NCI-H446 (cell line): Measurements from ENCODE around the gene OR10A5.
"Not testable (repeated sequence)": the region's sequence is repeated elsewhere in the genome, so short reads cannot be mapped to it uniquely, and the experiment has no call there.

ENCODE experiments used
- DNase-seq, 2 experiments: peaks; one replicate each; lab custom pipeline; 2025; lab: John Stamatoyannopoulos, UW

Gene OR10A5, protein sequence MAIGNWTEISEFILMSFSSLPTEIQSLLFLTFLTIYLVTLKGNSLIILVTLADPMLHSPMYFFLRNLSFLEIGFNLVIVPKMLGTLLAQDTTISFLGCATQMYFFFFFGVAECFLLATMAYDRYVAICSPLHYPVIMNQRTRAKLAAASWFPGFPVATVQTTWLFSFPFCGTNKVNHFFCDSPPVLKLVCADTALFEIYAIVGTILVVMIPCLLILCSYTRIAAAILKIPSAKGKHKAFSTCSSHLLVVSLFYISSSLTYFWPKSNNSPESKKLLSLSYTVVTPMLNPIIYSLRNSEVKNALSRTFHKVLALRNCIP

DNA sequence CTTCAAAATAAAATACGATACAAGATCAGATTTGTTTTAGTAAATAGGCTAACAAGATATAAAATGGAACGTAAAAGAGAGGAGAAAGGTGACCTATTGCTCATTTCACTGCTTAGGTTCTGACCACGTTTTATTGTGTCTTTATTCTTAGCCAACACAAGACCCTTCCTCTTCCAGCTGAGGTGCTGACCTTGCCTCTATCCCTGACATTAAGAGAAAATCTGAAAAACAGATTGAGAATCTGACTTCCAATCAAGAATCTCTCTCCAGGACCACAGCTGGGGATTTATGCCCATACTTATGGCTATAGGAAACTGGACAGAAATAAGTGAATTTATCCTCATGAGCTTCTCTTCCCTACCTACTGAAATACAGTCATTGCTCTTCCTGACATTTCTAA lies at the start of gene OR10A5:
TSS of gene OR10A5 (plus strand) at position 301 of the 400 bp plus-strand sequence. CDS start at position 301, 0 bp downstream.
- DNase-seq: no peak

- no peak for DNase-seq
Measured at GRCh38 chr11:6799402-6799801, 46.1 kb upstream of the OR10A5 start, which contains the start of gene OR6A2. OR6A2 (minus strand) TSS chr11:6799689; CDS start chr11:6795708, 3,981 bp downstream.

GRCh38 chr11:6801075-6801474 lies 44.4 kb upstream of the OR10A5 start:
- not testable (repeated sequence) for DNase-seq

- peak; percentile 5 to 53 for DNase-seq
Measured at GRCh38 chr11:6812390-6813005, 33.0 kb upstream of the OR10A5 start.

- no peak for DNase-seq
Measured at GRCh38 chr11:6813656-6814055, 31.8 kb upstream of the OR10A5 start.

GRCh38 chr11:6817694-6818093 lies 27.8 kb upstream of the OR10A5 start:
- no peak for DNase-seq

- no peak for DNase-seq
Measured at GRCh38 chr11:6818967-6819366, 26.5 kb upstream of the OR10A5 start.

DNA sequence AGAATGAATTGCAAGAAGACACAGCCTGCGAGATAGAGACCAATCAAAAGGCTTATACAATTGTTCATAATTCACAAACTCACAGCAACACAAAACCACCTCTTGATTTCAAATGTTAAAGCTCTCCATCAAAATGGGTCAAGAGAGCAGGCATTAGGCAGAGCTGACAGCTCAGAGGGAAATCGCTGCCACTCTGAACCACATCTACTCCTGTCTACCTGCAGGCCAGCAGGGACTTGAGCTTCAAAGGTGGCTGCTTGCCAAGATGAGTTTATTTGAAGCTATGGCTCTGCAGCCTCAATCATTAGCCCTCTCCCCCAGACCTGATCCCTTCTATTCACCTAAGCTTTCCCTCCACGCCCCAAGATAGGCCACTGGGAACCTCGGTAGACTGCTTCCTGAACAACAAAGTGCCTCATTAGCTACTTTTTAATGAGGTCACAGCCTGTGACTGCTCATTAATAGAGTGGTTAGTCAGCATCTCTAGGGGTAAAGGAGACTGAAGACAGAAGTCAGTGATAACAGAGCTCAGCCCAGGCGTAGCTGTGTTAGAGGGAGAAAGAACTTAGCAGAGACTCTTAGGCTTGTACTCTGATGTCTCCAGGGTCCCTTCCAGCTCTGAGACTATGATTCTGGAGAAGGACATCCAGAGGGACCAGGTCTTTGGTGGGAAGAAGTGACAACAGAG lies 21.2 kb upstream of the OR10A5 start:
- no peak for DNase-seq

DNA sequence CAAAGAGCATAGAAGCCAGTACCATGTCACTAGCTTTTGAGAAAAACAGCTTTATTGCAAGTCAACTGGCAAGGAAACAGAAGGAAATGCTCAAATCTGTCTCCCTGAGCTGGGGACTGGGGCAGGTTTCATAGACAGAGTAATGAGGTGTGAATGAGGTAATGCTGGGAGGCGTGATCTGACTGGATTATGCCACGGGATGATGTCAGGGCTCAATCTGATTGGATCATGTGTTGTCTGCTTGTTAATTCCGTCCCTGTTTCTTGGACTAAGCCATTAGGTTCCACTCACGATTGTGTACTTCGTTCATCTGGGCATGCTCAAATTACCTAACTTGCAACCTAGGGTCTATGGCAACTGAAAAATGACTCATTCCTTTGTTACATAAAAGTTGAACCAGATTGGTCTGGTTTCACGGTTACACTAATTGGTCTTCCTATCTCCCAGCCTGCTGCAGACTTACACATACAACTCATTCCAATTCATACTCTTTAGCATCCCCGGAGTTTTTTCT lies 20.2 kb upstream of the OR10A5 start:
- DNase-seq: no peak

- no peak for DNase-seq
Measured at GRCh38 chr11:6828103-6828502, 17.4 kb upstream of the OR10A5 start.

DNA sequence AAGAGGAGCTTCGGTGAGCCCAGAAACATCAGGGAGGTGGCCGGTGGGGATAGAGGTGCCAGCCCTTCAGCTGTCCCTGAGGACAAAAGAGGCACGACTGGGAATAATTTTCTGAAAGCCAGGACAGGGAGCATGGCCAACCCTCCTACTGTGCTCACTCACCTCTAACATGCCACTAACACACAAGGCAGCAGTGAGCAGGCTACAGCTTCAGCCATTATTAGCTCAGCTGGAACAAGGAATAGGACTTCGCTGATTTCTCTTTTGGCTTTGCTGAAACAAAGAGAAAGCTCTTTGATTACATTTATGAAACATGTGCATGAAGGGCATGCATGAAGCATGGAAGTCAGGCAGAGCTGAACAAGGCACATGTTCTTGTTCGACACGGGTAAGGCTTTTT lies 12.1 kb upstream of the OR10A5 start:
- no peak for DNase-seq

GRCh38 chr11:6834021-6834420 lies 11.5 kb upstream of the OR10A5 start:
- no peak for DNase-seq

DNA sequence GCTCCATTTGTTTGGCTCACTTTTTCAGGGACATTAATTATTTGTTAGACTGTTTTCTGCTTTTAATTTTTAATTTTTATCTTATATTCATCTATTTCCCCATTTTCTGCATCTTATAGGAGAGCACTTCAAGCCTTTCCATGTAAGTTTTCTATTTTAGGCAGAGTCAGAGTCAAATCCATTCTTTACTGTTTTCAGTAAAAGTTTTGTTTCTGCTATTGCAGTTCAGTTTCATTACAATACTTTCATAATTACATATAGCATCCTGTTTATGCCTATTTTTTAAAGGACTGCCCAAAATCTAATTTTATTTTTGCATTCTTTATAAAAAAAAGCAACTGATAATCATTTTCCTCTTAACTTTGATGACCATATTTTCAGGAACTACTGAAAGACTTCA lies 3.8 kb upstream of the OR10A5 start:
- DNase-seq: no peak

DNA sequence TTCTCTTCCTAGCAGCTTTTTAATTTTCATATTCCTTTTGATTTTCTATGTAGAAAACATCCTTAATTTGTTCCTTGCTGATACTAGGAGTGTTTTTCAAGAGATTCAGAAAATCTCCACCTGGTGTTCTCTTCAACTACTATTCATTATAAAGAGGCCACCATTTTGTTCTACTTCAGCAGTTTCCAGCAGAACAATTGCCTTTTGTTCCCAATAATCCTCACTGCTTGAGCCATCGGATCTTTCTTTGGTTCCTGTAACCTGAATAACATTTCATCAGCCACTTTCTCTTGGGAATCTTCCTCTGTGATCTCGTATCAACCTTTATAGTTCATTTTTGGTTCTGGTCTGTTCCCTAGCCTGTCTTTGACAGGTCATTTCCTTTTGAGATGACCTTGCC lies 1.8 kb upstream of the OR10A5 start:
- no peak for DNase-seq

GRCh38 chr11:6844356-6844755 lies 1.1 kb upstream of the OR10A5 start:
- no peak for DNase-seq

- no peak for DNase-seq
Measured at GRCh38 chr11:6850526-6850925, 5.0 kb downstream of the OR10A5 start.

GRCh38 chr11:6854801-6855200 lies 9.3 kb downstream of the OR10A5 start:
- not testable (repeated sequence) for DNase-seq

GRCh38 chr11:6855971-6856541 lies 10.6 kb downstream of the OR10A5 start:
- DNase-seq: no peak

DNA sequence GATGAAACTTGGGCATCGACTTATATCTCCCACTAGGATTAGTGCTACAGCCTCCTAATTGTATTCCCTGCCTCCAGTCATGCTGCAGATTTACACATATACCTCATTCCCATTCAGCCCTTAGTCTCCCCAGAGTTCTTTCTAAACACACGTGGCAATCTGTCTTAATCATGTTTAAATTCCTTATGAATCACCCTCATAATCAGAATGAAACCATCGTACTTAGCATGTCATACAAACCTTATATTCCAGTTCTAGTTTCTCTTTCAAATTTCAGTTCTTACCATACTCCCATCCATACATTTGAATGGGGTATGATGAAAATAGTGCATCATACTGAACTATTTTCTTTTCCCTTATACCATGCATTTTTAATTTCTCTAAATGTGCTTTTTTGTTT lies 11.4 kb downstream of the OR10A5 start:
- DNase-seq: no peak

DNA sequence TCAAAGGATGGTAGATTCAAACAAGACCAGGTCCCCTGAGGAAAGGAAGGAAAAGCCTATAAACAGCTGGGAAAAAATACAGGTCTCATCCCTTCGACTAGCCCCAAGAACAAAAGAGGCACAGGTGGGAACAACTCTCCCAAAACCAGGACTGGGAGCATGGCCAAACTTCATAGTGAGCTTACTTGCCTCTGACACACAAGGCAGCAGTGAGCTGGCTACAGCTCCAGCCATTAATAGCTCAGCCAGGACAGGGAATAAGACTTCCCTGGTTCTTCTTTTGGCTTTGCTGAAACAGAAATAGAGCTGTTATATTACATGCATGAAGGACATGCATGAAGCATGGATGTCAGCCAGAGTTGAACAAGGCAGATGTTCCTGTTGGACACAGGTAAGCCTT lies 17.5 kb downstream of the OR10A5 start, which contains the start of gene OR10A2:
TSS of gene OR10A2 (plus strand) at position 97 of the 400 bp plus-strand sequence. CDS start 6,698 bp downstream, outside the sequence.
- DNase-seq: peak in 1 of 2 experiments; percentile 4

- DNase-seq: no peak
Measured at GRCh38 chr11:6864438-6864837, 19.0 kb downstream of the OR10A5 start.

GRCh38 chr11:6871278-6871677 lies 25.8 kb downstream of the OR10A5 start:
- DNase-seq: no peak
